ENCODE measurements around the gene POU4F3. TPM values are rescaled to one million over a fixed set of nuclear protein-coding genes. Genes with fewer than 3 reads are reported as not detected.

Gene POU4F3
- total RNA-seq, 1 donor, result 0.09 TPM

- DNase-seq (ENCODE audit: low read depth), result no peak
- no peak overlapping the region for H3K4me3 ChIP-seq (ENCODE audit: low read depth, low read length)
- TF ChIP-seq, protein P1, sequence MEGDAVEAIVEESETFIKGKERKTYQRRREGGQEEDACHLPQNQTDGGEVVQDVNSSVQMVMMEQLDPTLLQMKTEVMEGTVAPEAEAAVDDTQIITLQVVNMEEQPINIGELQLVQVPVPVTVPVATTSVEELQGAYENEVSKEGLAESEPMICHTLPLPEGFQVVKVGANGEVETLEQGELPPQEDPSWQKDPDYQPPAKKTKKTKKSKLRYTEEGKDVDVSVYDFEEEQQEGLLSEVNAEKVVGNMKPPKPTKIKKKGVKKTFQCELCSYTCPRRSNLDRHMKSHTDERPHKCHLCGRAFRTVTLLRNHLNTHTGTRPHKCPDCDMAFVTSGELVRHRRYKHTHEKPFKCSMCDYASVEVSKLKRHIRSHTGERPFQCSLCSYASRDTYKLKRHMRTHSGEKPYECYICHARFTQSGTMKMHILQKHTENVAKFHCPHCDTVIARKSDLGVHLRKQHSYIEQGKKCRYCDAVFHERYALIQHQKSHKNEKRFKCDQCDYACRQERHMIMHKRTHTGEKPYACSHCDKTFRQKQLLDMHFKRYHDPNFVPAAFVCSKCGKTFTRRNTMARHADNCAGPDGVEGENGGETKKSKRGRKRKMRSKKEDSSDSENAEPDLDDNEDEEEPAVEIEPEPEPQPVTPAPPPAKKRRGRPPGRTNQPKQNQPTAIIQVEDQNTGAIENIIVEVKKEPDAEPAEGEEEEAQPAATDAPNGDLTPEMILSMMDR (IDR thresholded peaks at IDR 0.05; ENCODE audit: insufficient read depth, low read length), result no peak
These were observed 24.7 kb downstream of the POU4F3 start for GRCh38 chr5:146363161-146363874.

DNA sequence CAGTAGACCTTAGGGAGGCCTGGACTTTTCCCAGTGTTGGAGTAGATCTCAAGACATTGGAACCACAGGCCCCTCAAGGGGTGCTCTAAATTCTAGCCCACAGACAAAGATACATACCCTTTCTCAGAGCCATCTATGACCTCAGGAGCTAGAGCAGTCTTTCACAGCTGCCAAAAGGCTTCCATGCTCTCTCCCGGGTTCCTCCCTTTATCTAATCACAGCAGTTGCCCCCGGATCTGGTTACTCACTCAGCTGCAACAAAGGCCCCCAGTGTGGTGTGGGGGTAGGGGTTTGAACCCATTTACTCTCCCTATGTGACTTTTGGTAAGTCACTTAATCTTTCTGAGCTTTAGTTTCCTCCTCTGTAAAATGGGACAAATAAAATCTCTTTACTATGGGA is 27.0 kb downstream of the POU4F3 start:
- H3K4me3 ChIP-seq (ENCODE audit: low read depth, low read length), result no peak overlapping the region
- no peak for DNase-seq (ENCODE audit: low read depth)
- TF ChIP-seq, protein P1 (IDR thresholded peaks at IDR 0.05; ENCODE audit: insufficient read depth, low read length), result no peak

DNA sequence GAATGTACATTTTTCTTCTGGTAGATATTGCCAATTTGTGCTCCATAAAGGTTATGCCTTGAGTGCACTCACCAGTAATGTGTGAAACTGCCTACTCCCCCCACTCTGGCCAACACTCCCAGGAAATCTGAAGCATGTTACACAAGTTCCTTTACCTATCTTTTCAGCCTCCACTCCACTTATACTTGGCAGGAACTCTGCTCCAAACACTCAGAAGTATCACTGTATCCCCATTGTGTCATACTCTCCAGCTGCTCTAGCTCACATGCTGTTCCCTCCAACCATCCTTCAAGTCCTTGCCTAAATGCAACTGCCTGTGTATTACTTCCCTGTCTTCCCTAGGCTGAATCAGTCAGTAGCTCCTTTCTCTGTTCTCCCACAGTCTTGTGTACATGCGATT is 28.3 kb downstream of the POU4F3 start:
- no peak overlapping the region for H3K4me3 ChIP-seq (ENCODE audit: low read depth, low read length)
- TF ChIP-seq, protein P1 (IDR thresholded peaks at IDR 0.05; ENCODE audit: insufficient read depth, low read length), result no peak
- DNase-seq (ENCODE audit: low read depth), result no peak

DNA sequence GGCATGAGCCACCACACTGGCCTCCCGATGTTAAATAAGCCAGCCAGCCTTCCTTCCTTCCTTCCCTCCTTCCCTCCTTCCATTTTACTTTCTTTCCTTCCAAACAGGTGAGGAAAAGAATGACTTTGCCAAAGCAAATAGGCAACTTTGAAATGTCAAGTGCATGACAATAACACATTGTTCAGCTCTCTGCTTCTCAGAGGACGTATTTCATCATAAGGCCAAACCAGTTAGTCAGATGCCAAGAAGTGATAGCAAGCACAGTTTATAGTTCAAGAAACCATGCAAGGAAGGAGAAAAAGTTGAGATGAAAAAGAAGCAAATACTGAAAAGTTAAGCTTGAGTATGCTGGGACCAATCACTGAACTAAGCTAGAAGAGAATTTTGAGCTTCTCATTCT is 29.5 kb downstream of the POU4F3 start:
- TF ChIP-seq, protein P1 (IDR thresholded peaks at IDR 0.05; ENCODE audit: insufficient read depth, low read length), result no peak
- no peak overlapping the region for H3K4me3 ChIP-seq (ENCODE audit: low read depth, low read length)
- DNase-seq (ENCODE audit: low read depth), result peak; percentile 29

DNA sequence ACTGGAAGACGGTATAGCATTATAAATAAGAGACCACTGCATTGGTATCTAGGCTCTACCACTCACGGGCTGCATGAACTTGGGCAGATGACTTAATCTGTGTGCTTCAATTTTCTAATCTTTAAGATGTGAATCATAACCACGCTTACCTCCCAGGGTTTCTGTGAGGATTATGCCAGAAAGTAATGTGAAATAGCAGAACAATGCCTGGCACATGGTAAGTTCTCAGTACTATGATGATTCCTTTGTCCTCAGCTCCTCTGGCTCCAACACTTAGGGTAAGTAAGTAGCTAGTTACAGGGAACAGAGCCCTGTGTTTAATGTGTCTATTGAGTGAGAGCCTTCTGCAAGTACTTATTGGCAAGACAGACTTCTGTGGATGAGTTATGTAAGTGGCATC is 31.1 kb downstream of the POU4F3 start:
- TF ChIP-seq, protein P1 (IDR thresholded peaks at IDR 0.05; ENCODE audit: insufficient read depth, low read length), result no peak
- peak; percentile 60 for DNase-seq (ENCODE audit: low read depth)
- H3K4me3 ChIP-seq (ENCODE audit: low read depth, low read length), result no peak overlapping the region

GRCh38 chr5:146376821-146377220 is 38.2 kb downstream of the POU4F3 start:
- no peak overlapping the region for H3K4me3 ChIP-seq (ENCODE audit: low read depth, low read length)
- TF ChIP-seq, protein P1 (IDR thresholded peaks at IDR 0.05; ENCODE audit: insufficient read depth, low read length), result no peak
- DNase-seq (ENCODE audit: low read depth), result no peak

- TF ChIP-seq, protein P1 (IDR thresholded peaks at IDR 0.05; ENCODE audit: insufficient read depth, low read length), result no peak
- no peak overlapping the region for H3K4me3 ChIP-seq (ENCODE audit: low read depth, low read length)
- no peak for DNase-seq (ENCODE audit: low read depth)
These were observed 40.3 kb downstream of the POU4F3 start for GRCh38 chr5:146378986-146379385.
